RKO (cell line): ENCODE data around the gene GSX2.
"Not testable (repeated sequence)": the region's sequence is repeated elsewhere in the genome, so short reads cannot be mapped to it uniquely, and the experiment has no call there.

Source experiments
- DNase-seq: peaks from one replicate; pipeline ENCODE4 v3.0.0-alpha.2; 2016; ENCODE audit warnings: low spot score

Gene GSX2

GRCh38 chr4:54103190-54103574 is 3.2 kb downstream of the GSX2 start:
- no peak for DNase-seq

GRCh38 chr4:54104907-54105306 is 4.9 kb downstream of the GSX2 start:
- no peak for DNase-seq

GRCh38 chr4:54107951-54108748 is 8.2 kb downstream of the GSX2 start:
- no peak for DNase-seq

DNA sequence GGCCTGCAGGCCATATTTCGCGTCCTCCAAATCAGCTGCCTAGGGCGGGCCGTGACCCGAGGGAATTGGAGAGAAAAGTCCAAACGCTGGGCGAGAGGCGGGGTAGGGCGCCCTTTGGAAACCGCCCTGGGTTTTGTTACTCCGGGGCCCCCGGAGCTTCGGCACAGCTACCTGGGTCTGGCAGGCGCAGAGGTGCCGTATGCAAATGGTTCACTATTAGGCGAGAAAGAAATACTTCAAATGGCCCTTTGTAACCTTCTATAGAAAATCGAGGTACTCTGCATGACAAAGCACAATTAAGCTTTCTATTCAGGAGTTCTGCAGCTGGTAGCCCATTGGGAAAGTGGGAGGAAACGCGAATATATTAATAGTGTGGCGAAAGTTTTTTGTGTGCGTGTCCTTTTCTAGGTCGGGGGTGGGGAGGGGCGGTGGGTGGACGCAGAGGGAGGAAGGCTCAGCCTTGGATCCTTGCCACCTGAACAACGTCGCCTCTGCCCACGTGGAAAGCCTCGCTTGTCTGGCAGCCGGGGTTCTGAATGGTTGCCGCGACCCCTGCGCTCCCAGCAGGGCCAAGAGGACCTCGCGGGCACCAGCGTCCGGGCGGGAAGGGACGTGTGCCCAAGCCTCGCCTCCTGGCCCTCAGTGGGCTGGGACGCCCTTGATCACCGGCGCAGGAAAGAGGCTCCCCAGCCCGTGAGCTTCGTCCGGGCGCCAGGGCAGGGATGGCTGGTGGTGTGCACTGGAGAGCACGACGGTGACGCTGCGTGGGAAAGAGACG is 9.5 kb downstream of the GSX2 start:
- no peak for DNase-seq

GRCh38 chr4:54110019-54110416 is 10.1 kb downstream of the GSX2 start:
- no peak for DNase-seq

DNA sequence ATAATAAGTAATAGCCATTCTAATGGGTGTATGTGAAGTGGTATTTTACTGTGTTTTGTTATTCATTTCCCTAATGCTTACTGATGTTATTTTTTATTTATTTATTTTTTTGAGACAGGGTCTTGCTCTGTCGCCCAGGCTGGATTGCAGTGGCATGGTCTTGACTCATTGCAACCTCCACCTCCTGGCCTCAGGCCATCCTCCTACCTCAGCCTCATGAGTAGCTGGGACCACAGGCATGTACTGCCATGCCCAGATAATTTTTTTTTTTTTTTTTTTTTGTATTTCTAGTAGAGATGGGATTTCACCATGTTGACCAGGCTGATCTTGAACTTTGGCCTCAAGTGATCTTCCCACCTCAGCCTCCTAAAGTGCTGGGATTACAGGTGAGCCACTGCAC is 13.2 kb downstream of the GSX2 start:
- not testable (repeated sequence) for DNase-seq

GRCh38 chr4:54116246-54116645 is 16.3 kb downstream of the GSX2 start:
- DNase-seq = not testable (repeated sequence)

DNA sequence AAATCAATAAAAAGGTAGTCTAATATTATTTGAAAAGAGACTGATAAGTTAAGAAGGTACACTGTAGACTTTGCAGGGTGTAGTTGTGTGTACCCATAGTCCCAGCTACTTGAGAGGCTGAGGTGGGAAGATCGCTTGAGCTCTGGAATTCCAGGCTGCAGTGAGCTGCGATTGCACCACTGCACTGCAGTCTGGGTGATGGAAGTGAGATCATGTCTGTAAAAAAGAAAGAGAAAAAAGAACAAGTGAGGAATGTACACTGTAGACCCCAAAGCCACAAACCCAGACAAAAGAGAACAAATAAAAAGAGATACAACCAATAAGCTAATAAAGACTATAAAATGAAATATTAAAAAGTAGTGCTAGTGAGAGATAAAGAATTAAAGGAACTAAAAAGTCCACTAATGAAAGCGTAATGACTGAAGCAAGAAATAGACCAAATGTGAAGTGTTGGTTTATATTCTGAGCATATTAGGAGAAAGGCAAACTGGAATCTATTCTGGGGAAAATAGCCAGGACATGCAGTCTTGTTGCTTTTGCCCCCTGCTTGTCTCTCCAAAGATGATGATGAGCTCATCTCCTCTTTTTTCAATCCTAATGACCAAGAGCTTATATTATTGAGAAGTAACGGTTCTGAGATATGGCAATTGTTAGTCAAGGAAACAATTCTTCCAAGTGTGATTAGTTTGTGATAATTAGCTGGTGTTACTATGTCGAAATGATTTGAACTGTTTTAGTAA is 19.1 kb downstream of the GSX2 start:
- no peak for DNase-seq

GRCh38 chr4:54120518-54120917 is 20.6 kb downstream of the GSX2 start:
- no peak for DNase-seq

DNA sequence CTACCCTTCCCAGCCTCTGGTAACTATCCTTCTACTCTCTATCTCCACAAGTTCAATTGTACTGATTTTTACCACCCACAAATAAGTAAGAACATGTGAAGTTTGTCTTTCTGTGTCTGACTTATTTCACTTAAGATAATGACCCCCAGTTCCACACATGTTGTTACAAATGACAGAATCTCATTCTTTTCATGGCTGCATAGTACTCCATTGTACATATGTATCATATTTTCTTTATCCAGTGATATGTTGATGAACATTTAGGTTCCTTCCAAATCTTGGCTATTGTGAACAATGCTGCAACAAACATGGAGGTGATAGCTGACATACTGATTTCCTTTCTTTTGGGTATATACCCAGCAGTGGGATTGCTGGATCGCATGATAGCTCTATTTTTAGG is 27.7 kb downstream of the GSX2 start:
- DNase-seq = no peak

GRCh38 chr4:54128694-54129093 is 28.7 kb downstream of the GSX2 start:
- DNase-seq = not testable (repeated sequence)

DNA sequence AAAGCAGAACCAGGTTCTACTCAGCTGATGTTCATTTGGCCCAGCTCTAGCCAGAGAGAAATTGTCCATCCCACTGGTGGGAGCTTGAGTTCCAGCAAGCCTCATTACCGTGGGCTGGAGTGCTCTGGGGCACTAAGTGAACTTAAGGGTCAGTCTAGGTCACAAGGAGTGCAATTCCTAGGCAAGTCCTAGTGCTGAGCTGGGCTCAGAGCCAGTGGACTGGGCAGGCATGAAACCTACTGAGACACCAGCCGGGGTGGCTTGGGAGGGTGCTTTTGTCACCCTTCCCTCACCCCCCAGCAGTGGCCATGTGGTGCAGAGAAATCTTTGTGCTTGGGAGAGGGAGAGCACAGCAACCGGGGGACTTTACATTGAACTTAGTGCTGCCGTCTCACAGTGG is 39.4 kb downstream of the GSX2 start:
- no peak for DNase-seq

DNA sequence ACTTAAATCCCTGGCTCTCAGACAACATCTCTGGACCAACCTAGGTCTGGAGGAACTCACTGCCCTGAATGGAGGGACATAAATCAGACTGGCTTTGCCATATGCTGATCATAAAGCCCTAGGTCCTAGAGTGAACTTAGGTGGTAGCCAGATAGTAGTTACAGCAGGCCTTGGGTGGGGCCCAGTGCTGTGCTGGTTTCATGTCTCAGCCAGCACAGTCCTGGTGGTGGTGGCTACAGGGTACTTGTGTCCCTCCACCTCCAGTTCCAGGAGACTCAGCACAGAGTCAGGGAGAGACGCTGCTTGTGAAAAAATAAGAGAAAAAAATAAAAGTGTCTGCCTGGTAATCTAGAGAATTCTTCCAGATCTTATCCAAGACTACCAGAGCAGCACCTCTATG is 40.3 kb downstream of the GSX2 start:
- DNase-seq = no peak

DNA sequence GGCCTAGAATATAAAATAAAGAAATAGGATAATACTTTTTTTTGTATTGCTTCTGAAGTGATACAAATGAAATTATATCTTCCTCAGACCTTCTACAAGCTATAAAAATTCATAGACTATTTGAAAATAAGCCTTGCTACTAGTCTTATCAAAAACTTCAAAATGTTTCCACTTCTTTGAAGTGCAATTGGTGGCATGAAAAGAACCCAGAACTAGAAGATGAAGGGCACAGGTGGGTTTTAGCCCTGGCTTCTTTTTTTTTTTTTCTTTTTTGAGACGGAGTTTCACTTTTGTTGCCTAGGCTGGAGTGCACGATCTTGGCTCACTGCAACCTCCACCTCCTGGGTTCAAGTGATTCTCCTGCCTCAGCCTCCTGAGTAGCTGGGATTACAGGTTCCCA is 44.2 kb downstream of the GSX2 start:
- no peak for DNase-seq

DNA sequence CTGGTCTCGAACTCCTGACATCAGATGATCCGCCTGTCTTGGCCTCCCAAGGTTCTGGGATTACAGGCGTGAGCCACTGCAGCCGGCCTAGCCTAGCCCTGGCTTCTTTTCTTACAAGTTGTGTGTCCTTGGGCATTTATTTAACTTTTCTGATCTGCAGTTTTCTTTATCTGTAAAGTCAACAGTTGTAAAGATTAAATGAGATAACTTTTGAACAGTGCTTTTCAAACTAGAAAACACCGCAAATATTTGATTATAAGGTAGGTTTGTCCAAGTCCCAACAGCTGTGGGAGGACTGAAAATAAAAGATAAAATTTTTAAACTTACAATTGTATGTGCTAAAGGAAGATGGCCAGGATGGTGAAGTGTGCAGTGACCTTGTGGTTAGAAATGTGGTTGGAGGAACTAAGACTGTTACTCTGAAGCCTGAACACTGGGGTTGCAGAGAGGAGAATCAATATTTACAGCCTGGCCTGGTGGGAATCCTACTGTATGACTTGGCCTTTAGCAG is 44.8 kb downstream of the GSX2 start:
- no peak for DNase-seq

DNA sequence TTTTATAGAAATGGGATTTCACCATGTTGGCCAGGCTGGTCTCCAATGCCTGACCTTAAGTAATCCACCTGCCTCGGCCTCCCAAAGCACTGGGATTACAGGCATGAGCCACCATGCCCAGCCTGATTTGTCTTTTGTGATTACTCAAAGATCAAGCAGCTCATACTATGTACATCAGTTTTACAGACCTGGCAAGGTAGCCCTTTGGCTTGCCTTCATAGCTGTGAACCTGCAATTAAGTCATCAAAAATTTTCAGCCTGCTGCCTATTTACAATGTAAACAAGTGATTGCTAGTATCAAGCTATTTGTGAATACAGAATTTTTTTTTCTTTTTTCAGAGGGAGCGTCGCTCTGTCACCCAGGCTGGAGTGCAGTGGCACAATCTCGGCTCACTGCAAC is 46.2 kb downstream of the GSX2 start:
- no peak for DNase-seq

GRCh38 chr4:54149323-54149722 is 49.4 kb downstream of the GSX2 start:
- DNase-seq = no peak
